GM21360 (cell line): ENCODE results near the gene PLPP2.

Experiments
- ATAC-seq: cut with Tn5 transposase; IDR thresholded peaks from one replicate; pipeline ENCODE4 v1.9.1; 2021; ENCODE audit warnings: mild to moderate bottlenecking, moderate library complexity; ENCODE audit not compliant: unreplicated experiment

The PLPP2 gene

DNA sequence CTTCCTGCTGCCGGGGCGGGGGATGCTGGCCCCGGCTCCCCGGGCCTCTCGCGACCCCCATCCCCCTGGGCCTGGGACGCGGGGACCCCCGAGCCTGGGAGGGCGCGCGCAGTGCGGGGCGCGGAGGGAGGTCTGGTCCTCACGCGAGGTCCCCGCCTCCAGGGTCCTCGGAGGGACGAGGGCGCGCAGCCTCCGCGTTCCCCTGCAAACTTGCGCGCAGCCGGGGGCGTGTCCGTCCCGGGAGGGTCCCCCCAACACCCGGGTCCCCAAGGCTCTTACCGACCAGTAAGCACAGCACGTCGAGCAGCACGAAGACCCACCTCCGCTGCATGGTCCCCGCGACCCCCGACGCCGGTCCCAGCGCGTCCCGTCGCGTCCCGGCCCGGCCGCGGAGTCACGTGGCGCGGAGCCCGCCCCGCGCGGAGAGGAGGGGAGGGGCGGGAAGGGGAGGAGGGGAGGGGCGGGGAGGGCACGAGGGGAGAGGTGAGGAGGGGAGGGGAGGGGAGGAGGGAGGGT is at the start of gene PLPP2:
Gene PLPP2 (minus strand): TSS at position 398 of the 516 bp plus-strand sequence. CDS start 67 bp downstream, at position 331.
- ATAC-seq: no peak

DNA sequence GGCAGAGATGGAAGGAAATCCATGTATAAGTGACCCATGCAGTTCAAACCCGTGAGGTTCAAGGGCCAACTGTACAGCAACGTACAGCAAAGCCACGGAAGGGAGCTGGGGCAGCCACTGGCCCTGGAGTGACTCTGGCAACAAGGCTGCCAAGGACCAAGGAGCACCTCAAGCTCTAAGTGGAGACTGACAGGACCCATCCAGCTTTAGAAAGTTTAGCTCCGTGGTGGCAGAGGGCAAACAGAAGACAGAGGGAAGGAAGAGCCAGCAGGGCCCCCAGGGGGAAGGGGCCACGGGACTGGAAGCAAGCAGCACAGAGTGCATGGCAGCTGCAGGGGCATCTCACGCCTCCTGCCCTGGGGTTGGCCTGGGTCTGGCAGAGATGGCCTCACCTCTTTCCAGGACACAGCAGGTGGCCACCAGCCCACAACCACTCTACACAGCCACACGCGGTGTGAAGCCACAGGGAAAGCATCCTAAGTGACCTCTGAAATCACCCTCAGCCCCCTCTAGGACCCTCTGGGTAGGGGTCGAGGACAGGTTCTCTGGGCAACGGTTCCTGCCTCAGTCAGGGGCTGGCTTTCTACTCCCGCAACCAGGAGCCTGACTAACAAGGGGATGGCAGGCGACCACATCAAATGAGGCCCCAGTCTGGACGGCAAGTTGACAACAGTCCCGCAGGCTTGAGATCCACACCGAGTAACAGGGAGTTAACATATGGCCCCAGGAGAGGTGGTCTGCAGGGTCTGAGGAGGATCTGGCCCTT is 49.6 kb upstream of the PLPP2 start:
- no peak for ATAC-seq

DNA sequence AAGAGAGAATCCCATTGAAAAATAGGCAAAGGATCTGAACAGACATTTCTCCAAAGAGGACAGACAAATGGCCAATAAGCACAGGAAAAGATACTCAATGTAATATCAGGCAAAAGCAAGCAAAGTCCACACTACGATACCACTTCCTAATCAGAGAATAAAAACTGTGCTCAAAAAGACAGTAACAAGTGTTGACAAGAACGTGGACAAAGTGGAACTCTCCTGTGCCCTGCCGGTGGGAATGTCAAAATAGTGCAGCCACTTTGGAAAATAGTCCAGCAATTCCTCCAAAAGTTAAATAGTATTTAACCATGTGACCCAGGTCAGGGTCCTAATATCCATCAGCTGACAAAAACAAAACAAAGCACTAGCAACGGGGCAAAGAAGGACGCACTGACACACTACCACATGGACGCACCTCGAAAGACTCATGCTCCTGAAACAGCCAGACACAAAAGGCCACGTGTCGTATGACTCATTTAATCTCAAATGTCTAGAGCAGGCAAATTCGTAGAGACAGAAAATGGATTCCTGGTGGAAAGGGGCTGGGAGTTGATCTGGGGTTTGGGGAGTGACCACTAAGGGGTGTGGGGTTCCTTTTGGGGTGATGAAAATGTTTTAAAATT is 48.2 kb upstream of the PLPP2 start:
- no peak for ATAC-seq

DNA sequence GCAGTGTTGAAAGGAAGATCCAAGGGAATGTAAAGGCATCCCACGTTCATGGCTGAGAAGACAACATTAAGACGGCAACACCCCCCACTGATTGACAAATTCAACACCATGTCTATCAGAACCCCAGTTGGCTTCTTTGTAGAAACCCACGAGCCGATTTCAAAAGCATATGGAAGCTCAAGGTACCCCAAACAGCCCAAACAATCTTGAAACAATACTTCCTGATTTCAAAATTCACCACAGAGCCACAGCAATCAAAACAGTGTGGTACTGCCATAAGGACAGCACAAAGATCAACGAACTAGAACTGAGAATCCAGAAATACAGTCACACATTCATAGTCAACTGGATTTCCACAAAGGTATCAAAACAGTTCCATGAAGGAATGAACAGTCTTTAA is 47.2 kb upstream of the PLPP2 start:
- ATAC-seq: no peak

DNA sequence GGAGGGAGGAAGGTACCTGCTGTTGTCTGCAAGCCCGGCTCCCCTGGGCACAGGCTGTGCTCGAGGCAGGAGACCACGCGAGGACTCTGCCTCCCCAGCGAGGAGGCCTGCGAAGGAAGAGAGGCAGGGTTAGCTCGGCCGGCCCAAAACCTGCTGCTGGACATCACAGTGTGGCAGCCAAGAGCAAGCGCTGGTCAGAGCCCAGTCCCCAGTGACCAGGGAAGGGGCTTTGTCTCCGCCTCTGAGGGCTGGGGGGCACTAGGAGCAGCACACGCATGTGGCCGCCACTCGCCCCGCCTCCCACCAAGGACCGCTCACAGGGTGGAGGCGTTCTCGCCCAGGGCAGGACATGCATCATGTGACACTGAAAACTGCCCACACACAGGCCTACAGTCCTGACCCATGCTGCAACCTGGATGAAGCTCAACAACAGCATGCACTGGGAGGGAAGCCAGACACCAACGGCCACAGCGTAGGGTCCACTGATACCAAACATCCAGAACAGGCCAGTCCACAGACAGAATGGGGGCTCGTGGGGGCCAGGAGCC is 44.9 kb upstream of the PLPP2 start:
- no peak for ATAC-seq

DNA sequence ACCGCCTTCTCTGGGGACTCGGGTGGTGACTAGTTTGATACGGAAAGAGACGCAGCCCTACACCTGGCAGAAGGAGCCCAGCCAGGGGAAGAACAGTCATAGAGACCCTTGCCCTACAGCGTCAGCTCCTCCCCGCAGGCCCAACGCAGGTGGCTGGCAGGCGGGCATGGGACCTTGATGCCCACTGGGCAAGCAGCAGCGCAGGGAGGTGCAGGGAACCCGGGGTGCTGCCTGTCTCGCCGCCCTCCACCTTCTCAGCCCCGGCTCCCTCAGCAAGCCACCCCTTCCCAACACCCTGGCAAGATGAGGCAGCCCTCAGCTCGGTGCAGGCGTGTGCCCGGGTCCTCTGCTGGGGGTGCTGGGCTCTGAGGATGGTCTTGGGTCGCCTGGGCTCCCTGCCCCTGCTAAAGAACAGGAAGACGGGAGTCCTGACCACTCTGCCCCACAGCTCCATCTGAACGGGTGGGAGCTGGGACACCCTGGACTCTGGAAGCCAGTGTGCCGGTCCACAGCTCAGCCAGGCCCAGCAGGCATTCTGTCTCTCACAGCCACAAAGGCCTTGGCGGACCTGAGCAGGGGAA is 44.4 kb upstream of the PLPP2 start:
- ATAC-seq: no peak

DNA sequence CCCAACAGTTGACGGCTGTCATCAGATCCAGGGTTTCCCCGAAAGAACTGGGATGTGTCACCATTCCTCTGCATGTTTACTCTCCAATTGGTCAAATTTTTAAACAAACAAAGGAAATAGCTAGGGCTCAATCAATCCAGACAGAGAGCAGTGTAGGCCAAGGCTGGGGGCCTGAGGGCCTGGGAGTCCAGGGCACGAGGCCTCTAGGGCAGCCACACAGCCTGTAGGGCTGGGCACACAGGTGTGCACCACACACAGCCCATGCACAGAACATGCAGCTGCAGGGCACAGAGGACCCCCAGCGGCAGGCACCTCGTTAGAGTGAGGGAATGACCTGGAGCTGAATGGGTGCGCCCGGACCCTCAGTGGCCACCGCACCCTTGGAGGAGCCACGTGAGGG is 43.9 kb upstream of the PLPP2 start:
- ATAC-seq: no peak

DNA sequence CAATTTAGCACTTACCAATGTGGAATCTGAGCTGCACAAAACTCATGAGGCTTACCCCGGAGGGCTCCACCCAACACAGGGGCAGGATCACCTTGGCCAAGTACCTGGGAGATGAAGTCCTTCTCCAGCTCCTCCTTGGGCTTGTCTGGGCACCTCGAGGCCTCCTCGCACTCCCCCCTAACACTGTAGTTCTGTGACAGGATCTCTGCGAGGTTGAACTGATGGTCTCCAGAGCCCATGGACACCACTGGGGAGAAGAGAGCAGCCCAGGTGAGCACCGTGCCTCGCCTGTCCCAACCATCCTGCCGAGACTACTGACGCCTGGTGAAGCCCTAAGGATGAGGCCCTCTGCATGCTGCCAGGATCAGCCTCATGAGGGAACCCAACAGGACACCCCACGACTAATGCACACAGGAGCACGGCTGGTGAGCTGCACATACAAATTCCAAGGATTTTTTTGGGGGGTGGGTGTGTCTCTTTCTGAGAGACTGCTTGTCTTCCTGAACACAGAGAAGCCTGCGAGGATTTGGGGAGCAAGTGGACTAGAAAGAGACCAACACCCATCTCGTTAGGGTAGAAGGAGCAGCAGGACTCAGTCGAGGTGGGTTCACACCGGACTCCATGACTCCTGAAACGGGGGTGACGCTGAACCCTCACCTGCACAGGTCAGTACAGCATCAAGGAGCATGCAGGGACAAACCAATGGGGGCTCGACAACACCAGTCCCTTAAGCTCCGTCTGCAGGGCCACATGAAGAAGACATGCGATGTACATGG is 43.3 kb upstream of the PLPP2 start:
- no peak for ATAC-seq

DNA sequence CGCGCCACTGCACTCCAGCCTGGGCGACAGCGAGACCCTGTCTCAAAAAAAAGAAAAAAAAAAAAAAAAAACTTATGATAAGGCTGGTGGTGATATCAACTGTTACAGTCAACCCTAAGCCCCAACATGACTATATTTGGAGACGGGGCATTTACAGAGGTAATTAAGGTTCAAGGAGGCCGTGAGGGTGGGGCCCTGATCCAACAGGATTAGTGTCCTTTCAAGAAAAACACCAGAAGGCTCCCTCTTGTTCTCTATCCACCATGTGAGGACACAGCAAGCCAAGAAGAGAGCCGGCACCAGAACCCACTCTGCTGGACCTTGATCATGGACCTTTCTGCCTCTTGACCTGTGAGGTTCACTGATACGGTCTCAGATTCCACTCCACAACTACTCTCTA is 39.3 kb upstream of the PLPP2 start:
- ATAC-seq: no peak

DNA sequence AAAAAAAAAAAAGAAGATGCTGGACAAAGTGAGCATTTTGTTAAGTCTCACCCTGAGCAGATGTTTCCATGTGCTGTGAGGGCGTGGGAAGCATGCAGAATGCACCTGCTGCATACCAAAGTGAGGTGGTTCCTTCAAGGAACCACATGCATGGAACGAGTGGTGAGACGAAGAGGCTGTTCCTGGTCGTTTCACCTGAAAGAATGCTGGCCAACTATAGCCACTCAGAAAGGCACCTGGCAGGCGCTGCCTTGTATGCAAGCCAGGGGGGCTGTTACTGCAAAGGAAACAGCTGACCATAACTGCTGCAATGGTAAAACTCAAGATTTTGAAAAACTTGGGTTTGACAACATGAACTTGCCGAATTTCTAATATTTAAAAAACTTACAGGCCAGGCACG is 38.7 kb upstream of the PLPP2 start:
- no peak for ATAC-seq

DNA sequence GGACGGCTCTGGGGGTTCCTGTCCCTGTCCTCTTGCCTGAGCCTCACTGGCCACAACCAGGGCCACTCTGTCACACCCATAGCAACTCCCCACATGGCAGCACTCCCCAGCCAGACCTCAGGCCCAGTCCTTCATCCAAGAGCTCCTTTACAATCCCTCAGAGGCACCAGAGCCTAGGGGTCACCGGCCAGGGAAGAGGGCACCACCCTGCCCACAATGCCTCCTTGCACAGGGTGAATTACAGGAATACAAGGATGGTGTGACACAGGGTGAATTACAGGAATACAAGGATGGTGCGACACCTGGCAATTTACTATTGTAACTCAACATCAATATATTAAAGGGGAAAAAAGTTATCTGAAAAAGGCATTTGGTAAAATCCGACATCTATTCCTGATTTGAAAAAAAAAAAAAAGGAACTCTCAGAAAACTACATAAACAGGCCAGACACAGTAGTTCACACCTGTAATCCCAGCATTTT is 36.9 kb upstream of the PLPP2 start:
- ATAC-seq: no peak

DNA sequence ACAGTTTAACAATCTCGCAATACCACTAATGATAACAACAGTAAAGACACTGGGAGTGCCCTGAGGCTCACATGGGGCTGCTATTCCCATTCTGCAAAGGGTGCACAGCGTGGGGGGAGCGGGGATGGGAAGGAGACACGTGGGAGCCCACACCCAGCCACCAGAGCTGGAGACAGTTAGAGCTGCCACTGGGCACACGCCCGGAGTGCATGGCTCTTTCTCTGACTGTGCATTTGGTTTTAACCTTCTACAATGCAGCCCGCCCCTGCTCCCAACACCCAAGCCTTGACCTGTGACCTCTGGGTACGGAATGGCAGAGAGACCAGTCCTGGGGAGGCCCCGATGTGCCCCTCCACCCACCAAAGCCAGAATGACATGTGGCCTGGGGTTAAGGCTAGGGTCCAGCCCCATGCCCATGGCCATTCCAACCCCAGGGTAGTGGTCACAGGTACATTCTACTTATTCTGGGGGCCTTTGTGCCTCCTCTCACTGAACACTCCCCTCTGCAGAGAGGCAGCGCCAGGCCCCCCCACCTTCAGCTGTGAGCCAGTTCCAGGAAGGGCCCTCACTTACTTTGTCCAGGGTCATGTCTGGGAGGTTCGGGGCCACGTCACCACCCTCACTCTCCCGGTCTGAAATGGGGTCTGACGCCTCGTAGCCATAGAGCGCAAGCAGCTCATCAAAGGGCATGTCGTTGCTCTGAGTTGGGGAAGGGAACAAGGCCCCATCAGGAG is 36.3 kb upstream of the PLPP2 start:
- ATAC-seq: no peak

DNA sequence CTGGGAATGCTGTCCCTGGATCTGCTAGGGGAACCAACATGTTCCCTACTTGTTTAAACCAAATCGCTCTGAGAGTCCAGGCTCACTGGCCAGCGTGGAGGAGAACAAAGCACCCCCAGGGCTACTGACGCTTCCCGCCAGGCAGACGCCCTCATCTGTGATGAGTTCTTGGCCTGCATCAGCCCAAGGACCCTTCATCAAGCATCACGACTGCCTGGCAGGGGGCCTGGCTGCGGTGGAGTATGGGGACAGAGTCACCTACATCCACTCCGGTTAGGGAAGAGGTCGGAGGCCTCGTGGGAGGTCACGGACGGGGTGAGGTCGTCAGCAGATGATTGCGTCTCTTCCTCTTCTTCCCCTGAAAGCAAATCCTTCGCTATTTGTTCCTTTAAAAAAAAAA is 35.7 kb upstream of the PLPP2 start:
- no peak for ATAC-seq

DNA sequence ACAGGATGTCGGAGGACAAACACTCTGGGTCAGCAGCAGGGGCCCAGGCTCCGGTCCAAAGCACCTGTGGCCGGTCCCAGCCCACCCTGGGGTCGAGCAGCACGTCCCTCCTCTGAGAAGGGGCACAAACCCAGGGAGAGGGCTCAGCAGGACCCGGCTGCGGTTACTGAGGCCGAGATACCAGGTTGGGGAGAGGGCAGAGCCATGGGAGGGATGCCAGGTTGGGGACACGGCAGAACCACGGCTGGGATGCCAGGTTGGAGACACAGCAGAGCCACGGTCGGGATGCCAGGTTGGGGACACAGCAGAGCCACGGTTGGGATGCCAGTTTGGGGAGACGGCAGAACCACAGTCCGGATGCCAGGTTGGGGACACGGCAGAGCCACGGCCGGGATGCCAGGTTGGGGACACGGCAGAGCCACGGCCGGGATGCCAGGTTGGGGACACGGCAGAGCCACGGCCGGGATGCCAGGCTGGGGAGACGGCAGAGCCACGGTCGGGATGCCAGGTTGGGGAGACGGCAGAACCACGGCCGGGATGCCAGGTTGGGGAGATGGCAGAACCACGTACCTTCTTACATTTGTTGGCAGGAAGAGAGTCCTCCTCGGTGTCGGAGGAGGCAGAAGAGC is 34.8 kb upstream of the PLPP2 start:
- ATAC-seq: no peak

DNA sequence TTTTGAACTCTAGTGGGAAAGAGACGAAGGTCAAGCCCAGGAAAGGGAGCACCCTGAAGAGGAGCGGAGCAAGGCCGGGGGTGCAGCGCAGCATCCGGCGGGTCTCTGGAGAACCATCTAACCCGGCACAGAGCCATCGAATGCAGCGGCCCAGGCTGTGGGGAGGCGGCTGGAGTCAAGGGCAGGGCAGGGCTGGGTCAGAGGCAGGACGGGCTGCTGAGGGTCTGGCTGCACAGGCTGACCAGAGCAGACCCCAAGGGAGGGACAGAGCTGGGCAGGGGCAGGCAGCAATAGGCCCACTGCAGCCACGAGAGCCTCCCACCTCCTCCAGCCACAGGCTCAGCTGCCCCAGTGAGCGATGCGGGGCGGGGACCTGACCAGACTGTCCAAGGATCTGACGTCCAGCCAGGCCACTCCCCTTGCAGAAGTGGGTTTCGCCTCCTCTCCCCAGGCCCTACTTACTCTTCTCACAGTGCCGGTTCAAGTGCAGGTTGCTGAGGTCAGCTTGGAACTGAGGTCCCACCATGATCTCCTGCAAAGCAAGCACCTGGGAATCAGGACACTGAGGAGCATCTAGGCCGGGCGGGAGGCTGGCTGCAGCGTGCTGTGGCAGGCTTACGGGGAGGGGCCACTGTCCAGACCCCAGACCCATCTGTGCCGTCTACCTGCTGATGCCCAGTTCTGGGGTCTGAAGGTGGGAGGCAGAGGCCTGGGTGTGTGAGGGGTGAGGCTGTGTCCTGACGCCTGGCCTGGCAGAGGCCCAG is 34.2 kb upstream of the PLPP2 start:
- ATAC-seq: no peak

DNA sequence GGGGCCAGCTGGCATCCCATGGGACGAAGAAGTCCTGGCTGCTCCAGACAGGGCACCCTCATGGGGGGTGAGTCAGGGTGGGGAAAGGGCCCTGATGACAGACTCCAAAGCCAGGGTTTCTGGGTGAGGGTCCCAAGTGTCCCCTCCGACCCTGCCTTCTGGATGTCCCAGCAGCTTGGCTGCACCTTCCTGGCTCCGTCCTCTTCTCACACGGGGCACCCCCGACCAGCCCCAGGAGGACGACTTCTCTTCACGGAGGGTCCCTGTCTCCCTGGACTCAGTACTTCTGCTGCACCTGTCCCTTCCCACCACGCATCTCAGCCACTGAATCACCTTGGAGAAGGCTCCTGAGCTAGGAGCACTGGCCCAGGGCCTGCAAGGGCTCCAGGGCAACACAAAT is 33.5 kb upstream of the PLPP2 start:
- no peak for ATAC-seq

DNA sequence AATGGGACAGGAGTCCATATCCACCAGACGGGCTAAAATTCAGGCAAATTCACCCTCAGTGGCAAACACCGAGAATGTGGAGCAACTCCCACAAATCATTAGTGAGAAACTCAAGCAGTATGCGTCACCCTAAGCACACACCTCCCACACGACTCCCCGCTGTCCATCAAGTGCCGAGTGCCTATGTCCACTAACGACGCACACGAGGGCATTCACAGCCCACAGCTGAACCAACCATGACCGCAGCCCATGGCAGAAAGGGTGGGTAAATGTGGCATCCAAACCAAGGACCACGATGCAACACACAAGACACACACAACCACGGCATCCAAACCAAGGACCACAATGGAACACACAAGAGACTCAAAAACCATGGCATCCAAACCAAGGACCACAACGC is 31.4 kb upstream of the PLPP2 start:
- no peak for ATAC-seq

DNA sequence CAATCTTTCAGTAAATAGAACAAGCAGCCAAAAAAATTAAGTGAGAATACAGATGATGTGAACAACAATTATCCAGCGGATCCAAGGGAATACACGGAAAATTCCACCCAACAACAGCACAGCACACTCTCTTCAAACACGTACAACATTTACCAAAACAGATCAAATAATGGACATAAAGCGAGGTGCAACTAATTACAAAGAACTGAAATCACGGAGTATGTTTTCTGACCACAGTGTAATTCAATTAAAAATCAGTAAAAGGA is 27.2 kb upstream of the PLPP2 start:
- ATAC-seq: no peak
